Left ventricle myocardium inferior (tissue), 1 donor: Measurements from ENCODE around the gene LAG3. TPM values are rescaled to one million over a fixed set of nuclear protein-coding genes. Genes with fewer than 3 reads are reported as not detected.
A peak's percentile ranks its signal among the peaks of the same experiment; 100 is the strongest.

Experiments
- DNase-seq: peaks from one replicate; pipeline ENCODE4 v3.0.0-alpha.2; 2020
- H3K27ac ChIP-seq: fragments of 200-600 bp; replicated peaks from 2 replicates; pipeline ENCODE4 v1.8.0; 2021
- H3K27me3 ChIP-seq: fragments of 200-600 bp; 2 replicates; pipeline ENCODE4 v1.8.0; 2021; ENCODE audit warnings: low read depth
- H3K36me3 ChIP-seq: fragments of 200-600 bp; 2 replicates; pipeline ENCODE4 v1.8.0; 2021
- H3K4me1 ChIP-seq: fragments of 200-600 bp; 2 replicates; pipeline ENCODE4 v1.8.0; 2021
- H3K4me3 ChIP-seq: fragments of 200-600 bp; 2 replicates; pipeline ENCODE4 v1.8.0; 2021; ENCODE audit warnings: mild to moderate bottlenecking, moderate library complexity
- H3K9me3 ChIP-seq: fragments of 200-600 bp; replicated peaks from 2 replicates; pipeline ENCODE4 v1.8.0; 2021
- intact Hi-C: fragments of 100-400 bp; cut with micrococcal nuclease; formaldehyde crosslinking; loops from one replicate; pipeline ENCODE4 v1.11.0; 2022
- total RNA-seq: library from RNA; stranded (reverse); fragmentation: NEBNext Ultra II Directional; extraction: Animal tissue kit (Norgen Biotek cat#: 25700); gene quantifications from one replicate; pipeline ENCODE4 v1.2.1, GENCODE V29; 2021
- TF ChIP-seq, protein P1 (sequence below): fragments of 200-600 bp; IDR thresholded peaks from 2 replicates; pipeline ENCODE4 v1.8.0; 2021; ENCODE audit warnings: antibody characterized with exemption, mild to moderate bottlenecking, borderline replicate concordance
- donor health status: DM: no; HTN: yes; CAD: no; lungs with severe emphysema.

Gene LAG3
- total RNA-seq, 1 donor from 2014 or later: not detected

DNA sequence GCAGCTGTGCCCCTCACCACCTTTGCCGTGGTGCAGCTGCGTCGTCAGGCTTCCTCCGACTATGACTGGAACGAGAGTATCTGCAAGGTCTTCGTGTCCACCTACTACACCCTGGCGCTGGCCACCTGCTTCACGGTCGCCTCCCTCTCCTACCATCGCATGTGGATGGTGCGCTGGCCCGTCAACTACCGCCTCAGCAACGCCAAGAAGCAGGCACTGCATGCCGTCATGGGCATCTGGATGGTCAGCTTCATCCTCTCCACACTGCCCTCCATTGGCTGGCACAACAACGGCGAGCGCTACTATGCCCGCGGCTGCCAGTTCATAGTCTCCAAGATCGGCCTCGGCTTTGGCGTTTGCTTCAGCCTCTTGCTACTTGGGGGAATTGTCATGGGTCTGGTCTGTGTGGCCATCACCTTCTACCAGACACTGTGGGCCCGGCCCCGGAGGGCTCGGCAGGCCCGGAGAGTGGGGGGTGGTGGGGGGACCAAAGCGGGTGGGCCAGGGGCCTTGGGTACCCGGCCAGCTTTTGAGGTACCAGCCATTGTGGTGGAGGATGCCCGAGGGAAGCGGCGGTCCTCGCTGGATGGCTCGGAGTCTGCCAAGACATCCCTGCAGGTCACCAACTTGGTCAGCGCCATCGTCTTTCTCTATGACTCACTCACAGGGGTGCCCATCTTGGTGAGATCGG lies 51.9 kb downstream of the LAG3 start:
- DNase-seq: no peak
- intact Hi-C loops: no loop called here
- TF ChIP-seq, protein P1, sequence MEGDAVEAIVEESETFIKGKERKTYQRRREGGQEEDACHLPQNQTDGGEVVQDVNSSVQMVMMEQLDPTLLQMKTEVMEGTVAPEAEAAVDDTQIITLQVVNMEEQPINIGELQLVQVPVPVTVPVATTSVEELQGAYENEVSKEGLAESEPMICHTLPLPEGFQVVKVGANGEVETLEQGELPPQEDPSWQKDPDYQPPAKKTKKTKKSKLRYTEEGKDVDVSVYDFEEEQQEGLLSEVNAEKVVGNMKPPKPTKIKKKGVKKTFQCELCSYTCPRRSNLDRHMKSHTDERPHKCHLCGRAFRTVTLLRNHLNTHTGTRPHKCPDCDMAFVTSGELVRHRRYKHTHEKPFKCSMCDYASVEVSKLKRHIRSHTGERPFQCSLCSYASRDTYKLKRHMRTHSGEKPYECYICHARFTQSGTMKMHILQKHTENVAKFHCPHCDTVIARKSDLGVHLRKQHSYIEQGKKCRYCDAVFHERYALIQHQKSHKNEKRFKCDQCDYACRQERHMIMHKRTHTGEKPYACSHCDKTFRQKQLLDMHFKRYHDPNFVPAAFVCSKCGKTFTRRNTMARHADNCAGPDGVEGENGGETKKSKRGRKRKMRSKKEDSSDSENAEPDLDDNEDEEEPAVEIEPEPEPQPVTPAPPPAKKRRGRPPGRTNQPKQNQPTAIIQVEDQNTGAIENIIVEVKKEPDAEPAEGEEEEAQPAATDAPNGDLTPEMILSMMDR: no peak
- H3K4me3 ChIP-seq: no peak overlapping the region
- H3K27me3 ChIP-seq: peaks cover 29% of the 10 kb centered on the region
- H3K9me3 ChIP-seq: no peaks in the 10 kb centered on the region
- no peaks in the 10 kb centered on the region for H3K36me3 ChIP-seq
- peaks cover 51% of the 10 kb centered on the region for H3K4me1 ChIP-seq
- H3K27ac ChIP-seq: no peak overlapping the region

DNA sequence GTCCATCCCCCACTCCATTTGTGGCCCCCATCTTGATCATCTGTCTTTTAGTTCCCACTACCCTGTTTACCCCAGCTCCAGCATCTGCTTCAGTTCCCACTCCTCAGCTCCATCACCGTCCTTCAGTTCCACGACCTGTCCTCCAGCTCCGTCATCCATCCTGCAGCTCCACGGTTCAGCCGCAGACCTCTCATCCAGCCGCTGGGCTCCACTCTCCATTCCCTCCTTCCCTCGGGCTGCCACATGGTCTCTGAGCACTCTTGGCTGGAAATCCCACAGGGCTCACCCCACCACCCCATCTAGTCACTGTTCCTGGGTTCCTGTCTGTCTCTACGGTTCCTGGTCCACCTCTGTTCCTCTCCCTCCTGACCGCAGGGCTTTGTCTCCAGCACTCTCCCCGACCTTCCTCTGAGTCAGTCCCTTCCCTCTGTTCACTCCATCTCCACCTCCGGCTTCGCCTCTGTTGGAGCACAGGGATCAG lies 52.6 kb downstream of the LAG3 start:
- TF ChIP-seq, protein P1: no peak
- Histone ChIP-seq H3K9me3 (no peaks in the 10 kb centered on the region), H3K4me3 (peak overlapping the region; percentile 26), H3K27me3 (peaks cover 27% of the 10 kb centered on the region), H3K36me3 (no peaks in the 10 kb centered on the region), H3K27ac (no peak overlapping the region), H3K4me1 (peaks cover 58% of the 10 kb centered on the region)
- DNase-seq: no peak
- intact Hi-C loops: loop anchor here (5.0 kb wide), 1 partner anchor 78 kb away; no protein-coding TSS in a partner anchor

DNA sequence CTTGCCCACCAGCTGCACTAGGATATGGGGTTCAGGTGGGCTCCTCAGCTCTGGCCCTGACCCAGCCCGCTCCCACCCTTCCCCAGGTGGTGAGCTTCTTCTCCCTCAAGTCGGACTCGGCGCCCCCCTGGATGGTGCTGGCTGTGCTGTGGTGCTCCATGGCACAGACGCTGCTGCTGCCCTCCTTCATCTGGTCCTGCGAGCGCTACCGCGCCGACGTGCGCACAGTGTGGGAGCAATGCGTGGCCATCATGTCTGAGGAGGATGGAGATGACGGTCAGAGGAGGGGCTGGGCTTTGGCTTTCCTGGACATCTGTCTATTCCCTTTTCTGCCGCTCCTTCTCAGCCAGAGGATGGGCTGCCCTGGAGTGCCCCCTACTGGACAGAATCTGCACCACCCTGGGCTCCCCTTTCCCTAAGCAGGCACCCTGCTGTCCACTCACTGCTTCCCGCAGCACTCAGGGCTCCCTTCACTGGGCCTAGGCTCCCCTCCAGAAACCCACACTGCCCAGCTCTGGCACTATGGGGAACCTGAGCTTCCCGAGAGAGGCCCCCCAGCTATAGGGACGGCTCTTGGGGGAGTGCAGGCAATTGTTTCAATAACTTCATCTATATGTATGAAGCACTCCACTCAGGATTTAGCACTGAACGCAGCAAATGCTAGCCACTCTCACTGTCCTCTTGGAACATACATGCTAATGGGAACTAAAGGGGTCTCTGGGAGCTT lies 53.2 kb downstream of the LAG3 start:
- H3K4me1 ChIP-seq: peaks cover 63% of the 10 kb centered on the region
- TF ChIP-seq, protein P1: peak; percentile 95
- H3K36me3 ChIP-seq: no peaks in the 10 kb centered on the region
- peak overlapping the region; percentile 26 for H3K4me3 ChIP-seq
- H3K27me3 ChIP-seq: peaks cover 22% of the 10 kb centered on the region
- no peak overlapping the region for H3K27ac ChIP-seq
- H3K9me3 ChIP-seq: no peaks in the 10 kb centered on the region
- intact Hi-C loops: loop anchor here (5.0 kb wide), 1 partner anchor 78 kb away; no protein-coding TSS in a partner anchor
- DNase-seq: peak; percentile 87

DNA sequence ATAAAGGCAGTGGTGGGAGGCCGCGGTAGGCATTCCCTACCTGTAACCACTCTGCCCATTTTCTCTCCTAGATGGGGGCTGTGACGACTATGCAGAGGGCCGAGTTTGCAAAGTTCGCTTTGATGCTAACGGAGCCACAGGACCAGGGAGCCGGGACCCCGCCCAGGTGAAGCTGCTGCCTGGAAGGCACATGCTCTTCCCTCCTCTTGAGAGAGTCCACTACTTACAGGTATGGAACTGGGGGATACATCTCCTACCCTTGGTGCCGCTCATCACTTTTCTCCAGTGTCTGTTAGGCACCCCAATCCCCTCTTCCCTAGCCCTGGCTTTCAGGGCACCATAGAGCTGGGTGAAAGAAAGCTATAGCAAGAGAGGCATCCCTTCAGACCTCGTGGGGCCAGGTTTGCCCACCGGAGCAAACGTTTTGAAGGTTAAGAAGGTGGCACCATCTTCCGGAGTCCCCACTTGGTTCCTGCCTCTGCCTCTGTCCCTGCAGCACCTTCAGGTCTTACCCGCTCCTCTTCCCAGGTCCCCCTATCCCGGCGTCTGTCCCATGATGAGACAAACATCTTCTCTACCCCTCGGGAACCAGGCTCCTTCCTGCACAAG lies 53.9 kb downstream of the LAG3 start:
- no peaks in the 10 kb centered on the region for H3K9me3 ChIP-seq
- DNase-seq: no peak
- TF ChIP-seq, protein P1: no peak
- intact Hi-C loops: loop anchor here (5.0 kb wide), 1 partner anchor 79 kb away; no protein-coding TSS in a partner anchor
- no peak overlapping the region for H3K4me3 ChIP-seq
- H3K36me3 ChIP-seq: peaks cover 4% of the 10 kb centered on the region
- H3K27ac ChIP-seq: no peak overlapping the region
- peaks cover 58% of the 10 kb centered on the region for H3K4me1 ChIP-seq
- H3K27me3 ChIP-seq: peaks cover 22% of the 10 kb centered on the region

DNA sequence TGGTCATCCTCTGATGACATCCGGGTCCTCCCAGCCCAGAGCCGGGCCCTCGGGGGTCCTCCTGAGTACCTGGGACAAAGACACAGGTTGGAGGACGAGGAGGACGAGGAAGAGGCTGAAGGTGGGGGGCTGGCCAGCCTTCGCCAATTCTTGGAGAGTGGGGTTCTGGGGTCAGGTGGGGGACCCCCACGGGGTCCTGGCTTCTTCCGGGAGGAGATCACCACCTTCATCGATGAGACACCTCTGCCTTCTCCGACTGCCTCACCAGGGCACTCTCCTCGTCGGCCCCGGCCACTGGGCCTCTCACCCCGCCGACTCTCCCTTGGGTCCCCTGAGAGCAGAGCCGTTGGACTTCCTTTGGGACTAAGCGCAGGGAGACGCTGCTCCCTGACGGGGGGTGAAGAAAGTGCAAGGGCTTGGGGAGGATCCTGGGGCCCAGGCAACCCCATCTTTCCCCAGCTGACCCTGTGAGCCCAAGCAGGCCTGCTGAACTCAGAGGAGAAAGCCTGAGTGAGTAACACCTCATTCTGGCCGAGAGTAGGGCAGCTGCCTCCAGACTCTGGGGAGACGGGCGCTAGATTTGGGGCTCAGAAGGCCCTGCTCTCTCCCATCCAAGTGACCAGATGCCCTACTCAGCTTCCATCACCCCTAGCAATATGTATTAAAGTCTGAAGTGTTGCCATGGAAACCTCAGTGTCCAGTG lies 54.6 kb downstream of the LAG3 start:
- TF ChIP-seq, protein P1: no peak
- Histone ChIP-seq H3K4me3 (peak overlapping the region; percentile 92), H3K27ac (peak overlapping the region; percentile 40), H3K4me1 (peaks cover 53% of the 10 kb centered on the region), H3K36me3 (peaks cover 10% of the 10 kb centered on the region), H3K9me3 (no peaks in the 10 kb centered on the region), H3K27me3 (peaks cover 19% of the 10 kb centered on the region)
- intact Hi-C loops: loop anchor here (5.0 kb wide), 1 partner anchor 80 kb away; no protein-coding TSS in a partner anchor
- no peak for DNase-seq
